ENCODE results near the gene PRKCSH. TPM values are rescaled to one million over a fixed set of nuclear protein-coding genes. Genes with fewer than 3 reads are reported as not detected.
"Not testable (repeated sequence)": the region's sequence is repeated elsewhere in the genome, so short reads cannot be mapped to it uniquely, and the experiment has no call there.

The PRKCSH gene
- total and polyA plus RNA-seq, 5 donors from 2014 or later, result 29.0 to 244 (median 32.5) TPM

- Mint-ChIP-seq H3K27ac (no peak overlapping the region), H3K27me3 (peaks cover 11% of the 10 kb centered on the region), H3K4me1 (peaks cover 0 to 4% (median 1%) of the 10 kb centered on the region in 4 donors), H3K36me3 (no peaks in the 10 kb centered on the region), H3K4me3 (no peak overlapping the region), H3K9me3 (no peaks in the 10 kb centered on the region)
- H3K27me3 ChIP-seq (ENCODE audit: control insufficient read depth, insufficient read depth, low read length), result no peaks in the 10 kb centered on the region
- no peak for ATAC-seq (ENCODE audit: low read depth in 2 of 2)
- DNase-seq, result no peak
- H3K36me3 ChIP-seq (ENCODE audit: control insufficient read depth, insufficient read depth, low read length), result no peaks in the 10 kb centered on the region
- no peaks in the 10 kb centered on the region for H3K9me3 ChIP-seq (ENCODE audit: control insufficient read depth in 2 of 2, low read length in 2 of 2)
- no peaks in the 10 kb centered on the region for H3K4me1 ChIP-seq (ENCODE audit: control insufficient read depth, insufficient read depth, low read length, poor library complexity, severe bottlenecking)
- no peak overlapping the region for H3K27ac ChIP-seq (ENCODE audit: insufficient read depth, low read length, poor library complexity, severe bottlenecking)
- no peak overlapping the region for H3K4me3 ChIP-seq (ENCODE audit: low read depth, low read length)
These were observed 26.0 kb downstream of the PRKCSH start for GRCh38 chr19:11461453-11461852.

- Mint-ChIP-seq H3K4me3 (peak overlapping the region in 1 of 4 donors; percentile 22), H3K27me3 (peaks cover 18% of the 10 kb centered on the region), H3K4me1 (peaks cover 0 to 4% (median 1%) of the 10 kb centered on the region in 4 donors), H3K9me3 (no peaks in the 10 kb centered on the region), H3K36me3 (no peaks in the 10 kb centered on the region), H3K27ac (peak overlapping the region in 1 of 3 donors; percentile 64)
- H3K36me3 ChIP-seq (ENCODE audit: control insufficient read depth, insufficient read depth, low read length), result no peaks in the 10 kb centered on the region
- no peaks in the 10 kb centered on the region for H3K27me3 ChIP-seq (ENCODE audit: control insufficient read depth, insufficient read depth, low read length)
- ATAC-seq (ENCODE audit: low read depth in 2 of 2) (peak; percentile 40 to 76), DNase-seq (peak in 2 of 3 donors; percentile 34 to 43)
- H3K9me3 ChIP-seq (ENCODE audit: control insufficient read depth in 2 of 2, low read length in 2 of 2), result no peaks in the 10 kb centered on the region
- no peak overlapping the region for H3K4me3 ChIP-seq (ENCODE audit: low read depth, low read length)
- no peaks in the 10 kb centered on the region for H3K4me1 ChIP-seq (ENCODE audit: control insufficient read depth, insufficient read depth, low read length, poor library complexity, severe bottlenecking)
- no peak overlapping the region for H3K27ac ChIP-seq (ENCODE audit: insufficient read depth, low read length, poor library complexity, severe bottlenecking)
These were observed 28.0 kb downstream of the PRKCSH start for GRCh38 chr19:11463391-11463790.

DNA sequence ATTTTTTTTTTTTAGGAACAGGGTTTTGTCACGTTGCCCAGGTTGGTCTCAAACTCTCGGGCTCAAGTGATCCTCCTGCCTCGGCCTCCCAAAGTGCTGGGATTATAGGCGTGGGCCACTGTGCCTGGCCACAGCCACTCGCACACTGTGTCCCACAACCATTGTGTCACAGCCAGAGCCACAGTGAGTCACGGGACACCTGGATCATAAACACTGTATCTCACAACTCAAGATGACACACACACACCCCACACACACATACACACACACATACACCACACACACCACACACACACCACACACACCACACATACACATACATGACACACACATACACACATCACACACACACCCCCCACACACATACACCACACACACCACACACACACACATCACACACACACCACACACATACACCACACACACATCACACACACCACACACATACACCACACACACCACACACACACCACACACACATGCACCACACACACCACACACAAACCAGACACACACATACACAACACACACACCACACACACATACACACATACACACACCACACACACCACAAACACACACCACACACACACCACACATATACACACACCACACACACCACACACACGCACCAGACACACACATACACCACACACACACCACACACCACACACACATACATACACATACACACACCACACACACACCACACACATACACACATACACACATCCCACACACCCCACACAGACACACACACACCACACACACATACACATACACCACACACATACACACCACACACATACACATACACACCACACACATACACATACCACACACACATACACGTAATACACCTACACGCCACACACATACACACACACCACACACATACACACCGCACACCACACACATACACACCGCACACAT lies 29.2 kb downstream of the PRKCSH start:
- Histone ChIP-seq H3K4me3 (ENCODE audit: low read depth, low read length) (no peak overlapping the region), H3K36me3 (ENCODE audit: control insufficient read depth, insufficient read depth, low read length) (no peaks in the 10 kb centered on the region), H3K27me3 (ENCODE audit: control insufficient read depth, insufficient read depth, low read length) (no peaks in the 10 kb centered on the region), H3K27ac (ENCODE audit: insufficient read depth, low read length, poor library complexity, severe bottlenecking) (no peak overlapping the region), H3K9me3 (ENCODE audit: control insufficient read depth in 2 of 2, low read length in 2 of 2) (no peaks in the 10 kb centered on the region), H3K4me1 (ENCODE audit: control insufficient read depth, insufficient read depth, low read length, poor library complexity, severe bottlenecking) (no peaks in the 10 kb centered on the region)
- ATAC-seq (ENCODE audit: low read depth in 2 of 2) (no peak), DNase-seq (no peak)
- no peak overlapping the region for H3K27ac Mint-ChIP-seq
- H3K9me3 Mint-ChIP-seq, result no peaks in the 10 kb centered on the region
- peaks cover 11% of the 10 kb centered on the region for H3K27me3 Mint-ChIP-seq
- H3K4me1 Mint-ChIP-seq, result peaks cover 0 to 4% (median 1%) of the 10 kb centered on the region in 4 donors
- no peak overlapping the region for H3K4me3 Mint-ChIP-seq
- no peaks in the 10 kb centered on the region for H3K36me3 Mint-ChIP-seq

DNA sequence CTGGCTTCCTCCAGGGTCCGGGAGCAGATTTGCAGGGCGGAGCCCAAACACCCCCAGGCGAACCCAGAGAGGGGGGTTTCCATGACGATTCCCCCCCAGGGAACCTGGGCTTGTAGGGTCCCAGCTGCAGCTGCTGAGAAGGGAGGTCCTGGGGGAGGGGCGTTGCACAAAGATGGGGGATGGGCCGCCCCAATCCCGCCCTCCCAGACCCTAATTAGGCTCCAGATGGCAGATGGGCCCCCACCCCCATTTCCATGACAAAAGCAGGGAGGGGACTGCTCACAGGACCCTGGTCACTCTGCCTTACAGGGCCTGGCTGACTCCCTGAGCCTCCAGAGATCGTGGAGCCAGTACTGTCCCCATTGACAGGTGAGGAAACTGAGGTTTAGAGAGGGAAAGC lies 30.2 kb downstream of the PRKCSH start:
- Mint-ChIP-seq H3K4me3 (no peak overlapping the region), H3K4me1 (peaks cover 0 to 4% (median 1%) of the 10 kb centered on the region in 4 donors), H3K36me3 (no peaks in the 10 kb centered on the region), H3K27me3 (peaks cover 6% of the 10 kb centered on the region), H3K27ac (no peak overlapping the region), H3K9me3 (no peaks in the 10 kb centered on the region)
- ATAC-seq (ENCODE audit: low read depth in 2 of 2) (no peak), DNase-seq (no peak)
- no peaks in the 10 kb centered on the region for H3K9me3 ChIP-seq (ENCODE audit: control insufficient read depth in 2 of 2, low read length in 2 of 2)
- H3K27me3 ChIP-seq (ENCODE audit: control insufficient read depth, insufficient read depth, low read length), result no peaks in the 10 kb centered on the region
- no peaks in the 10 kb centered on the region for H3K4me1 ChIP-seq (ENCODE audit: control insufficient read depth, insufficient read depth, low read length, poor library complexity, severe bottlenecking)
- H3K4me3 ChIP-seq (ENCODE audit: low read depth, low read length), result no peak overlapping the region
- H3K27ac ChIP-seq (ENCODE audit: insufficient read depth, low read length, poor library complexity, severe bottlenecking), result no peak overlapping the region
- H3K36me3 ChIP-seq (ENCODE audit: control insufficient read depth, insufficient read depth, low read length), result no peaks in the 10 kb centered on the region

DNA sequence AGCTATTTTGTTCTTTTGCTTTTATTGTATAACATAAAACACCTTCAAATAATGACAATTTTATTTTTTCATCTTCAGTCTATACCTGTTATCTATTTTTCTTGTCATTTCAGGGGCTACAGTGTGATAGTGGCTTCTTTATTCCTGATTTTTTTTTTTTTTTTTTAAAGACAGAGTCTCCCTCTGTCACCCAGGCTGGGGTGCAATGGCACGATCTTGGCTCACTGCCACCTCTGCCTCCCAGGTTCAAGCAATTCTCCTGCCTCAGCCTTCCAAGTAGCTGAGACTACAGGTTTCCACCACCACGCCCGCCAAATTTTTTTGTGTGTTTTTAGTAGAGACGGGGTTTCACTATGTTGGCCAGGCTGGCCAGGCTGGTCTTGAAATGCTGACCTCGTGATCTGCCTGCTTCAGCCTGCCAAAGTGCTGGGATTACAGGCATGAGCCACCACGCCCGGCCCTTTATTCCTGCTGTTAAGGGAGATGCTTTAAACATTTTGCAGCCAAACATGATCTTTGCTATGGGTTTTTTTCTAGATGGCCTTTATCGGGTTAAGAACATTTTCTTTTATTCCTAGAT lies 32.9 kb downstream of the PRKCSH start:
- not testable (repeated sequence) for H3K9me3 Mint-ChIP-seq; H3K4me1 ChIP-seq (ENCODE audit: control insufficient read depth, insufficient read depth, low read length, poor library complexity, severe bottlenecking); H3K9me3 ChIP-seq (ENCODE audit: control insufficient read depth in 2 of 2, low read length in 2 of 2); H3K4me3 ChIP-seq (ENCODE audit: low read depth, low read length); DNase-seq; ATAC-seq (ENCODE audit: low read depth in 2 of 2); H3K27me3 Mint-ChIP-seq; H3K4me1 Mint-ChIP-seq; H3K27ac ChIP-seq (ENCODE audit: insufficient read depth, low read length, poor library complexity, severe bottlenecking); H3K36me3 Mint-ChIP-seq; H3K4me3 Mint-ChIP-seq; H3K27me3 ChIP-seq (ENCODE audit: control insufficient read depth, insufficient read depth, low read length); H3K27ac Mint-ChIP-seq; H3K36me3 ChIP-seq (ENCODE audit: control insufficient read depth, insufficient read depth, low read length)

DNA sequence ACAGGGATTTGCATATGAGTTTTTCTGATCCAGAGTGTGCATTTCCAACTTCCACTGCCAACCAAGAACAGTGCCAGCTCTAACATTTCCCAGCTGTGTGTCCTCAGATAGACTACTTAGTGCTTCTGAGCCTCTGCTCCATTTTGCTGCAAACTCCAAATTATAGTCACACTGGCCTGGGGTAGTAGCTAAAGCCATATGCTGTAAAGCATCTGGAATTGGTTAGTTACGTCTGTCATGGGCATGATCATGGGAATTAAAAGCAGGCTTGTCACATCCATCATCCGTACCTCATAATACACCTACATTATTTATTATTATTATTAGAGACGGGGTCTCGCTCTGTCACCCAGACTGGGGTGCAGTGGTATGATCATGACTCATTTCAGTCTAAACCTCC lies 38.3 kb downstream of the PRKCSH start:
- peaks cover 0 to 2% (median 0%) of the 10 kb centered on the region in 7 donors for H3K9me3 Mint-ChIP-seq
- H3K9me3 ChIP-seq (ENCODE audit: control insufficient read depth in 2 of 2, low read length in 2 of 2), result no peaks in the 10 kb centered on the region
- no peak overlapping the region for H3K27ac Mint-ChIP-seq
- peaks cover 24% of the 10 kb centered on the region for H3K27me3 Mint-ChIP-seq
- H3K4me1 ChIP-seq (ENCODE audit: control insufficient read depth, insufficient read depth, low read length, poor library complexity, severe bottlenecking), result no peaks in the 10 kb centered on the region
- no peak overlapping the region for H3K27ac ChIP-seq (ENCODE audit: insufficient read depth, low read length, poor library complexity, severe bottlenecking)
- H3K4me1 Mint-ChIP-seq, result peaks cover 0 to 3% (median 0%) of the 10 kb centered on the region in 4 donors
- no peak overlapping the region for H3K4me3 Mint-ChIP-seq
- ATAC-seq (ENCODE audit: low read depth in 2 of 2) (no peak), DNase-seq (no peak)
- no peaks in the 10 kb centered on the region for H3K36me3 Mint-ChIP-seq
- no peak overlapping the region for H3K4me3 ChIP-seq (ENCODE audit: low read depth, low read length)
- no peaks in the 10 kb centered on the region for H3K27me3 ChIP-seq (ENCODE audit: control insufficient read depth, insufficient read depth, low read length)
- H3K36me3 ChIP-seq (ENCODE audit: control insufficient read depth, insufficient read depth, low read length), result no peaks in the 10 kb centered on the region

- H3K27me3 ChIP-seq (ENCODE audit: control insufficient read depth, insufficient read depth, low read length); DNase-seq; H3K4me3 Mint-ChIP-seq; H3K36me3 ChIP-seq (ENCODE audit: control insufficient read depth, insufficient read depth, low read length); H3K27ac ChIP-seq (ENCODE audit: insufficient read depth, low read length, poor library complexity, severe bottlenecking); H3K27ac Mint-ChIP-seq; H3K9me3 Mint-ChIP-seq; H3K4me1 Mint-ChIP-seq; H3K4me3 ChIP-seq (ENCODE audit: low read depth, low read length); H3K36me3 Mint-ChIP-seq; H3K9me3 ChIP-seq (ENCODE audit: control insufficient read depth in 2 of 2, low read length in 2 of 2); ATAC-seq (ENCODE audit: low read depth in 2 of 2): not testable (repeated sequence)
- H3K27me3 Mint-ChIP-seq, result peaks cover 31% of the 10 kb centered on the region
- H3K4me1 ChIP-seq (ENCODE audit: control insufficient read depth, insufficient read depth, low read length, poor library complexity, severe bottlenecking), result peaks cover 12% of the 10 kb centered on the region
These were observed 39.9 kb downstream of the PRKCSH start for GRCh38 chr19:11475343-11475742.

All from CD4-positive, CD25-positive, alpha-beta regulatory T cell (primary cell).